SK-N-MC (cell line): ENCODE measurements around the gene CD59.

ENCODE experiments used
- EZH2 ChIP-seq: fragments of 200-600 bp; sonication (generic); IDR thresholded peaks from one replicate; pipeline ENCODE4 v1.6.1; 2017; ENCODE audit warnings: antibody characterized with exemption
- FOXP2 ChIP-seq: optimal IDR thresholded peaks from 2 replicates; pipeline ENCODE3; 2011; ENCODE audit warnings: mild to moderate bottlenecking, moderate library complexity; ENCODE audit not compliant: insufficient read depth; ENCODE audit errors: extremely low read length, control extremely low read depth
- POLR2AphosphoS5 ChIP-seq: IDR thresholded peaks from 2 replicates; pipeline ENCODE4 v1.6.1; 2012; ENCODE audit warnings: mild to moderate bottlenecking, low read depth, low read length, borderline replicate concordance

DNA sequence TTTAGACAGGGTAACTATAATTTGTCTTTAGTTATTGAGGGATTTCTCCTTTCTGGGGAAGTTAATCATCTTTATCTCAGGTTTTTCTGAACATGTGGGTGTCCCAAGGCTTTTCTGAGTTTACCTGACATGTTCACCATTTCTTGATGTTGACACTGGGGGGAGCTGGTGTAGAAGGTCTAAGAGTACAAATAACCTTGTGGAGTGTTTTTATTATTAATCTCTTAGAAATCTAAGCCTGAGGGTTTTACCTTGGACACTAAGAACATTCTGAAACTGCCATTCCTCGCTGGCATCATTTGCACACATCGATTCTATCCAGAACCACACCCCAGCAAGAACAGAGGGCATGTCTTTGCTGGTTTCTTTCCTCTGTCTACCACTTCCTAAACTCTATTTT lies 20.0 kb downstream of the CD59 start:
- TF ChIP-seq EZH2, result no peak
- TF ChIP-seq POLR2AphosphoS5, result no peak
- no peak for TF ChIP-seq FOXP2
